HG03039 (cell line): ENCODE measurements around the gene REST.
A peak's percentile ranks its signal among the peaks of the same experiment; 100 is the strongest.

ENCODE experiments used
- ATAC-seq: cut with Tn5 transposase; IDR thresholded peaks from one replicate; pipeline ENCODE4 v1.9.1; 2021; ENCODE audit warnings: mild to moderate bottlenecking, moderate library complexity; ENCODE audit not compliant: unreplicated experiment

Gene REST

GRCh38 chr4:56976837-56977320 lies 69.2 kb downstream of the REST start:
- peak; percentile 23 for ATAC-seq

DNA sequence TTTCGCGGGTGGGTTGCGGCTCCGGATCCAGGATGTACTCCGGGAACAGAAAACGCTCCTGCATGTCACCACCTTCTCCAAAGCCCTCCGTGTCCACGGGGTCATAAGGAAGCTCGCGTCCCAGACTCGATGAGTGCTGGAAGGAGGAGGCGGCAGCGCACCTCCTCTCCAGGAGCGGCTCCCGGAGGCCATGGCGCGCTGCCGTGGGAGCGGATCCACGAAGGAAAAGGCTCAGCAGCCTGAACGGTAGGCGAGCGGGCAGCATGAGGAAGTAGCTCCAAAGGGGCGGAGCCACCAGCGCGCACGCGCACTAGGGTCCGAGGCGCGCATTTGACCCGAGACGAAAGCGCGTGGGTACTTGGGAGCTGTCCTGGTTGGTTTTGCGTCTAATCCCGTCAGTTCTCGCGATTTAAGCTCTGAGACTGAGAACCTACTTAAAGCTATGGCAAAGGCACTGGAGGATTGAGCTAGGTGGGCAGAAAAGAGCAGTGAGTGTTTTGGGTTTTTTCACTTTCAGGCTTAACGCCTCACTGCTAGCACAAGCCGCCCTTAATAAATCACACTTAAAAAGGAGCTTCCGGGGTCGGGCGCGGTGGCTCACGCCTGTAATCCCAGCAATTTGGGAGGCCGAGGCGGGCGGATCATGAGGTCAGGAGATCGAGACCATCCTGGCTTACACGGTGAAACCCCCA lies 69.8 kb downstream of the REST start, which contains the start of gene NOA1:
NOA1 (minus strand) TSS at position 286 of the 692 bp plus-strand sequence; CDS start at position 265, 21 bp downstream.
- peak; percentile 86 for ATAC-seq

DNA sequence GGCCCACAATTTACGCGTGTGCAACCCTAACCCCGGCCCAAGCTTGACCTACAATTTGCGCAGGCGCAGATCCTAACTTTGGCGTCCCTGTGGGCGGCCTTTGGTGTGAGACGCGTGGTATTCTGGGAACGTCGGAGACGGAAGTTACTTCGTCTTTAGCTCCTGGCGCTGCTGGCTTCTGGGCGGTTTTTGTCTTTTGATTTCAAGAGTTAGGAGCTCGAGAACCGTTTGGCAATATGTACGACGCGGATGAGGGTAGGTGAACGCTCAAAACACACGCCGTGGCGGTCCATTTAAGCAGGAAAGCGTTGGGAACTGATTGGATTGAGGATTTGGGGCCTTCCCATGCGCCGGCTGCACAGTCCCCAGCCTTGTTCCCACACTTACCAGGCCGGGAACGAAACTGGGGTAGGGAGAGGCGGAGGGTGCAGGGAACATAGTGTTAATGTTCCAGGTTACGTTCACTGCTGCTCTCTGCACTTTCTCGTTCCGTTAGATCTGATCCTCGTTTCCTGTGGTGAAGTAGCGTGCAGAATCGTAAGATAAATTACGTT lies 71.1 kb downstream of the REST start, which contains the start of gene POLR2B:
POLR2B (plus strand) TSS at position 147 of the 554 bp plus-strand sequence; CDS start at position 237, 90 bp downstream.
- peak; percentile 41 for ATAC-seq

DNA sequence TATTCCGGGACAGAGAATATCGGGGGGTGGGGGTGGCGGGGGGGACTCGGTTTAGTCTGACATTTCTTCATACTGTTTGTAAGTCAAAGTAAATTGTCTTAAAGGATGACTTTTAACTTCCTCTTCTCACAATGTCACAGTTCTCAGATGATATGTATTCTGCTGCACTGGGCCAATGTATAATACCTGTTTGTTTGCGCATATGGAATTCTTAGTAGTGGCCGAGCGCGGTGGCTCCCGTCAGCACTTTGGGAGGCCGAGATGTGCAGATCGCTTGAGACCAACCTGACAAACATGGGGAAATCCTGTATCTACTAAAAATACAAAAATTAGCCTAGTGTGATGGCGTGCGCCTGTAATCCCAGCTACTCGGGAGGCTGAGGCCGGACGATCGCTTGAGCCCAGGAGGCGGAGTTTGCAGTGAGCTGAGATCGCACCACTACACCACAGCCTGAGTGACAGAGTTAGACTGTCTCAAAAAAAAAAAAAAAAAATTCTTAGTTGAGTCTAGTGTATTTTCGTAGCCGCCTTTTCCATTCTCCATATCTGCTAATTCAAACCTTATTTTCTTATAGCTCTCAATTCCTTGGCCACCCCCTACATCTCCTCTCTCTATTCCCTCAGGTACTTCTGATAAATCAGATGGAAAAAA lies 71.8 kb downstream of the REST start:
- no peak for ATAC-seq

DNA sequence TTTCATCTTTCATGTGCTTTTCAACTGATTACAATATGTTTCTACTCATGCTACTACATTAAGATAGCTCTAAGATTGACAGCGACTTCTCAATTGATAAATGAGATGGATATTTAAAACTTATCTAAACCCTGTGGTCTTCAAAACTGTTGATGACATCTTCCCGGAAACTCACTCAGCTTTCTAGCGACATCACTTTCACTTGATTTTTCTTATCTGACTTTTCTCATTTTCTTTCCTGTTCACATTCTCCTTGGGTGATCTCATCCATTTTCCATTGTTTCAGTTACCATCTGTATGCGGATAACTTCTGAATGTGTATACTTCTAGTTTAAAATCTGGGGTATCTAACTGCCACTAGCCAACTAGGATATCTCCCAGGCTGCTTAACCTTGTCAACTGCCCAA lies 74.1 kb downstream of the REST start:
- no peak for ATAC-seq

GRCh38 chr4:56986192-56986591 lies 78.5 kb downstream of the REST start:
- ATAC-seq, result no peak

DNA sequence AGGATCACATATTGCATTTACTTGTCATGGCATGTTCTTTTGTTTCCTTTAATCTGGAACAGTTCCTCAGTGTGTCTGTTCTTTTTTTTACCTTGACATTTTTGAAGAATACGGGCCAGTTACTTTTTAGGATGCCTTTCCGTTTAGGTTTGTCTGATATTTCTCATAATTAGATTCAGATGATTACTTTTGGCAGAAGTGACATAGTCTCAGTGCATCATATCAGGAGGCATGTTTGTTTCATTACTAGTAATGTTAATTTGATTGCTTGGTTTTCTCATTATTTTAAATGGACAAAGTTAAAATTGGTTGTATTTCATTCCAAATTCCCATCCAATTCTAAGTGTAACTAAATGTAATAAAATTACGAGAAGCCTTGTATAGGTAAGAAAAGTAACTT lies 79.3 kb downstream of the REST start:
- ATAC-seq, result no peak

GRCh38 chr4:56990109-56990905 lies 82.6 kb downstream of the REST start:
- no peak for ATAC-seq

DNA sequence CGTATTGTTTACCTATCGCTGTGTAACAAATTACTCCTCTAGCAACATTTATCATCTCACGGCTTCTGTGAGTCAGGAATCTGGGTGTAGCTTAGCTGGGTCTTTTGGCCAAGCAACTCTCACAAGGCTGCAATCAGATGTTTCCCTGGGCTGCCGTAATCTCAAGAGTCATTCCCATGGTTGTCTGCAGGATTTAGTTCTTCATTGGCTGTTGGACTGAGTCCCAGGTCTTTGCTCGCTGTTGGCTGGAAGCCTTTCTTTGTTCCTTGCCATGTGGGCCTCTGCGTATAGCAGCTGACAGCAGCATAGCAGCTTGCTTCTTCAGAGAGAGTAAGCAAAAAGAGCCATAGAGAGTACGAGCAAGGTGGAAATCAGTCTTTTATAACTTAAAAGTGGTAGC lies 87.8 kb downstream of the REST start:
- no peak for ATAC-seq

GRCh38 chr4:56999751-57000150 lies 92.1 kb downstream of the REST start:
- no peak for ATAC-seq

- no peak for ATAC-seq
Measured at GRCh38 chr4:57013543-57014120, 105.9 kb downstream of the REST start.
